ENCODE data around the gene ZBTB20. TPM values are rescaled to one million over a fixed set of nuclear protein-coding genes. Genes with fewer than 3 reads are reported as not detected.

Gene ZBTB20
- total RNA-seq, 1 donor from 2014 or later, result 32.5 TPM

GRCh38 chr3:114799816-114800215 is 347.3 kb downstream of the ZBTB20 start:
- no peak for DNase-seq (ENCODE audit: low read depth)

GRCh38 chr3:114796796-114797195 is 350.3 kb downstream of the ZBTB20 start:
- no peak for TF ChIP-seq CTCF (IDR thresholded peaks at IDR 0.05; ENCODE audit: insufficient read depth, low read length, poor library complexity, severe bottlenecking)
- Histone ChIP-seq H3K4me3 (ENCODE audit: low read depth, low read length) (no peak overlapping the region), H3K27me3 (ENCODE audit: control insufficient read depth, insufficient read depth, low read length) (no peaks in the 10 kb centered on the region), H3K36me3 (ENCODE audit: control insufficient read depth, insufficient read depth, low read length) (no peaks in the 10 kb centered on the region)
- no peak for DNase-seq (ENCODE audit: low read depth)

More at GRCh38 chr3:114799816-114800215, 347.3 kb downstream of the ZBTB20 start:
- Histone ChIP-seq H3K4me3 (ENCODE audit: low read depth, low read length) (no peak overlapping the region), H3K36me3 (ENCODE audit: control insufficient read depth, insufficient read depth, low read length) (no peaks in the 10 kb centered on the region), H3K27me3 (ENCODE audit: control insufficient read depth, insufficient read depth, low read length) (no peaks in the 10 kb centered on the region)
- no peak for TF ChIP-seq CTCF (IDR thresholded peaks at IDR 0.05; ENCODE audit: insufficient read depth, low read length, poor library complexity, severe bottlenecking)

- Histone ChIP-seq H3K27me3 (ENCODE audit: control insufficient read depth, insufficient read depth, low read length) (no peaks in the 10 kb centered on the region), H3K4me3 (ENCODE audit: low read depth, low read length) (no peak overlapping the region), H3K36me3 (ENCODE audit: control insufficient read depth, insufficient read depth, low read length) (no peaks in the 10 kb centered on the region)
- DNase-seq (ENCODE audit: low read depth), result no peak
- TF ChIP-seq CTCF (IDR thresholded peaks at IDR 0.05; ENCODE audit: insufficient read depth, low read length, poor library complexity, severe bottlenecking), result no peak
These were observed 352.0 kb downstream of the ZBTB20 start for GRCh38 chr3:114794894-114795630.

- no peak for DNase-seq (ENCODE audit: low read depth)
- TF ChIP-seq CTCF (IDR thresholded peaks at IDR 0.05; ENCODE audit: insufficient read depth, low read length, poor library complexity, severe bottlenecking), result no peak
- no peaks in the 10 kb centered on the region for H3K36me3 ChIP-seq (ENCODE audit: control insufficient read depth, insufficient read depth, low read length)
These were observed 354.7 kb downstream of the ZBTB20 start for GRCh38 chr3:114792159-114792918.

GRCh38 chr3:114790752-114791151 is 356.3 kb downstream of the ZBTB20 start:
- H3K36me3 ChIP-seq (ENCODE audit: control insufficient read depth, insufficient read depth, low read length), result no peaks in the 10 kb centered on the region
- no peak overlapping the region for H3K4me3 ChIP-seq (ENCODE audit: low read depth, low read length)
- DNase-seq (ENCODE audit: low read depth), result no peak
- no peak for TF ChIP-seq CTCF (IDR thresholded peaks at IDR 0.05; ENCODE audit: insufficient read depth, low read length, poor library complexity, severe bottlenecking)
- H3K27me3 ChIP-seq (ENCODE audit: control insufficient read depth, insufficient read depth, low read length), result no peaks in the 10 kb centered on the region

More at GRCh38 chr3:114792159-114792918, 354.7 kb downstream of the ZBTB20 start:
- Histone ChIP-seq H3K27me3 (ENCODE audit: control insufficient read depth, insufficient read depth, low read length) (no peaks in the 10 kb centered on the region), H3K4me3 (ENCODE audit: low read depth, low read length) (no peak overlapping the region)
